OCI-LY3 (cell line): ENCODE data around the gene CLIP2.

Experiments used
- CTCF ChIP-seq: fragments of 200-600, 300-600 bp; sonication (generic); IDR thresholded peaks from 2 replicates; pipeline ENCODE4 v1.5.1; 2014; ENCODE audit warnings: antibody characterized with exemption, low read length, low read depth
- EZH2phosphoT487 ChIP-seq: fragments of 200-600 bp; shearing (Covaris generic); IDR thresholded peaks from 2 replicates; pipeline ENCODE4 v1.6.1; 2018; ENCODE audit warnings: antibody characterized with exemption, mixed run types, low read depth

- no peak for TF ChIP-seq EZH2phosphoT487
- TF ChIP-seq CTCF, result no peak
Measured at GRCh38 chr7:74284781-74285259, 4.4 kb upstream of the CLIP2 start.
